GM18505 (cell line): ENCODE results near the gene AGK.
A peak's percentile ranks its signal among the peaks of the same experiment; 100 is the strongest.
"Not testable (repeated sequence)": the region's sequence is repeated elsewhere in the genome, so short reads cannot be mapped to it uniquely, and the experiment has no call there.

Experiments
- ATAC-seq: cut with Tn5 transposase; IDR thresholded peaks from one replicate; pipeline ENCODE4 v1.9.1; 2021; ENCODE audit not compliant: unreplicated experiment
- POLR2A ChIP-seq: IDR thresholded peaks from 4 replicates; pipeline ENCODE4 v1.6.1; 2011; ENCODE audit warnings: borderline replicate concordance; ENCODE audit not compliant: insufficient read depth, insufficient read length; ENCODE audit errors: extremely low read depth

Gene AGK

GRCh38 chr7:141675436-141676215 lies 124.4 kb downstream of the AGK start:
- no peak for ATAC-seq

GRCh38 chr7:141676618-141677017 lies 125.4 kb downstream of the AGK start:
- TF ChIP-seq POLR2A, result no peak
- no peak for ATAC-seq

More at GRCh38 chr7:141675436-141676215, 124.4 kb downstream of the AGK start:
- TF ChIP-seq POLR2A, result no peak

- TF ChIP-seq POLR2A, result no peak
- ATAC-seq, result peak; percentile 77
Observed at GRCh38 chr7:141679014-141679413, 127.8 kb downstream of the AGK start.

GRCh38 chr7:141685285-141686023 lies 134.2 kb downstream of the AGK start:
- TF ChIP-seq POLR2A, result no peak
- ATAC-seq, result no peak

GRCh38 chr7:141686074-141686473 lies 134.9 kb downstream of the AGK start:
- ATAC-seq, result no peak
- no peak for TF ChIP-seq POLR2A

GRCh38 chr7:141686670-141687069 lies 135.5 kb downstream of the AGK start:
- no peak for TF ChIP-seq POLR2A
- no peak for ATAC-seq

- no peak for ATAC-seq
Observed at GRCh38 chr7:141688043-141688442, 136.8 kb downstream of the AGK start.

GRCh38 chr7:141689072-141689825 lies 138.0 kb downstream of the AGK start:
- not testable (repeated sequence) for ATAC-seq

More at GRCh38 chr7:141688043-141688442, 136.8 kb downstream of the AGK start:
- TF ChIP-seq POLR2A, result no peak

GRCh38 chr7:141691540-141691939 lies 140.3 kb downstream of the AGK start:
- TF ChIP-seq POLR2A, result no peak
- ATAC-seq, result no peak

- no peak for TF ChIP-seq POLR2A
Observed at GRCh38 chr7:141691961-141692360, 140.8 kb downstream of the AGK start.

GRCh38 chr7:141693082-141693481 lies 141.9 kb downstream of the AGK start:
- no peak for TF ChIP-seq POLR2A
- no peak for ATAC-seq

More at GRCh38 chr7:141691961-141692360, 140.8 kb downstream of the AGK start:
- ATAC-seq, result no peak

GRCh38 chr7:141695803-141696289 lies 144.6 kb downstream of the AGK start:
- ATAC-seq, result no peak
- no peak for TF ChIP-seq POLR2A

GRCh38 chr7:141696348-141696747 lies 145.1 kb downstream of the AGK start:
- no peak for TF ChIP-seq POLR2A

More at GRCh38 chr7:141696348-141696747, 145.1 kb downstream of the AGK start:
- no peak for ATAC-seq
